ENCODE measurements around the gene TFF1.

TFF1 gene

DNA sequence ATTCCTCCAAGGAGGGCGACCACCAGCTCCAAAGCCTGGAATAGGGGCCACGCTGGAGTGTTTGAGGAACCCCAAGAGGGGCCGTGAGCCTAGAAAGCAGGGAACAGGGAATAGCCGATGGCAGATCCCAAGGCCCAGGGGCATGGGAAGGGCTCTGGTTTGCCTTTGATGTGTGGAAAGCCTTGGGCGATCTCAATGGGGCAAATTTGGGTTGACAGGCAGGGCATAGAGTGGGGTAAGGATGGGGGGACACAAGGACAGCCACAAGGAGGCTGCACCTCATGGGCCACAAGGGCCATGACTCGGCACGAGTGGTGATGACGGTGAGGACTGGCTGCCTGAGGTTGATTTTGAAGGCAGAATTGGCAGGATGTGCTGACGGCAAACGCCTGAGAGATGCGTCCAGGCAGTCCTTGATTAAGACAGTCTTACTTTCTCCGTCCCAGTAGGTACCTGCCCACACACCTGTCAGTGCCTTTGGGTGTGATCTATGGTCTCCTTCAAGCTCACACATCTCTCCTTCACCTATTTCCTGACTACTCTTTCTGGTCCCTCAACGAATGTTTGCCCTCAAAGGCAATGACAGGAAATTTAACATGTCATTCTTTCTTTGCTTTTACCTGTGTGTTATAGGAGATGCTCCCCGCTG lies 31.5 kb upstream of the TFF1 start:
- DNase-seq = peak; percentile 60

DNA sequence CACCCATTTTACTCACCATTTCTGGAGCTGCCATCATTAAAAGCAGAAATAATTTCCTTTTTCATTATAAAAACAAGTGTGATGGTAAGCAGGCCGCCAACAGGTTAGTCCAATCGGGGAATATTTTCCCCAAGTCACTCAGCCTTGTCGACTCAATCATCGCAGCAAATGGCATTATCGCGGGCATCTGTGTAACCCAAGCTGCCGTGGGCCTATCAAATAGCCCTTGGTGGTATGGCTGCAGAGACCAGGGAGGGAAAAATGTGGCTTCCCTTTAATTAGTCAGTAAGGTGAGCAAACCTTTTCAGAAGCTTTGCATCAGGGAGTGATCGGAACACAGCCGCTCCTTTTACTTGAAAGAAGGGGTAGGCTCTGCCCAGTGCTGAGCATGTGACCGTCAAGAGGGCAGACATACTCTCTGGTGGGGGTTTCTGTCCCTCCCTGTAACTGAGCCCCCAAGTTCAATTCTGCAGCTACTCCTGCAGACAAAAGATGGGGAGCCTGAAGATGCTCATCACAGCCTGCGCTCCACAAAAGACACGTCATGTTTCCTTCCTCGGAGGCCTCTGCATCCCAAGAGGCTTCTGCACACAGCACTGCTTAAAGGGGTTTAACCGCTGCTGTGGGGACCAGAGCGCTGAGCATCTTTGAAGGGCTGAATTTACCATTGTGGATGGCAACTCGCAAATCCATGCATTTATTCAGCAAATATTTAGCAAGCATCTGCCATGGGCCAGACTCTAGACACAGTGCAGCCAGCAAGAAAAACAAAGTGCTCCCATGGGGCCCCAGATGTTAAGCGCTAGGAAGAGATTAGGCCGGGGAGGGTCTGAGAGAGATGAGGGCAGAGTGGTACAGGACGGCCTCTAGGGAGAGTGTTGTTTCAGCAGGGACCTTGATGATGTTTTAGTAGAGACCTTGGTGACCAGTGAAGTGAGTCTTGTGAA lies 30.7 kb upstream of the TFF1 start:
- peak; percentile 28 for DNase-seq

DNA sequence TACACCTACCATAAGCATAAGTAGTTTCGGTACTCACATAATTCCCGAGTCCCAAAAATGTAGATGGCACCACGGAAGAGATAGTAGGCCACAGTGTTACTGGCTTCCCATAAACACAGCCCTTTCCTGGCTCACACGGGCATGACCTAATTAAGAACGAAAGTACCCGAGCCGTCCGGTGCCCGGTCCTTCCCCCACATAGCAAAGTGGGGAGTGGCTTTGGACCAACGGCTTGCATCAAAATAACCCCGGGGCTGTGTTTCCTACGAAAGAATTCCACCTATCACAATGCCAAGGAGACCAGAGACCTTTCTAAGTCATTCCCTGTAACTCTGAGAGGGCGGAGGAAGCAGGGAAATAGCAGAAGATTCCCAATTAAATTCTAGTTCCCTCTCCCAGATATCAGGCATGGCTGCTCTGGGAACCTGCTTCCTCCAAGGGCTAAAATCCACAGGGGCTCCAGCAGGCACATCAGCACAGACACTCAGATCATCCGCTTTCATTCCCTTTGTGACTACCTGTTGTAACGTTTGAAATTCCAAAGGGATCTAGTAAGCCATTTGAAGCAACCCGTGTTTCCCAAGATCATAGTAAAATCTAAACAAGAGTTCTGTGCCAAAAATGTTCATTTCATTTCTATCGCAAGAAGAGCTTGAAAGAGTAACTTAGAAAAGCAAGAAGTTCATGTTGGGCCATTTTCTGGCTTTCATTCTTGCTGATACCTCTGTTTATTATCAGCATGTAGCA lies 29.7 kb upstream of the TFF1 start, which contains the start of gene TMPRSS3:
TMPRSS3 (minus strand) TSS at position 148 of the 747 bp plus-strand sequence. CDS start 635 bp downstream, outside the sequence.
- DNase-seq = peak; percentile 51

DNA sequence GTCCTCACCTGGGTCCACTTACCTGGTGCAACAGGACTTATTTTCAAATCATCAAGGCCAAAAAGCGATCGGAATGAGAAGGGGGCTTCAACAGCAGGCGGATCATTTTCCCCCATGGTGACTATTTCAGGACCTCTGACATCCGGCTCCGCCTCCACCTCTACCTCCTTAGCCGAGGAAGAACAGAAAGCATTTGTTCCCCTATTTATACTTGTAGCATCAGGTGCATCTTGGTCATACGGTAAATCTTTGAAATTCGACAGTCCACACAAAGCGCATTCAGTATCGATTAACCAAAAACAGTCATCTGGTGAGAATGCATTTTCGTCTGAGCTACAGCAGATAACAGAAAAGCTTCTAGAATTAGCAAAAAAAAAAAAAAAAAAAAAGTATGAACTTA lies 29.0 kb upstream of the TFF1 start:
- DNase-seq = peak; percentile 24

DNA sequence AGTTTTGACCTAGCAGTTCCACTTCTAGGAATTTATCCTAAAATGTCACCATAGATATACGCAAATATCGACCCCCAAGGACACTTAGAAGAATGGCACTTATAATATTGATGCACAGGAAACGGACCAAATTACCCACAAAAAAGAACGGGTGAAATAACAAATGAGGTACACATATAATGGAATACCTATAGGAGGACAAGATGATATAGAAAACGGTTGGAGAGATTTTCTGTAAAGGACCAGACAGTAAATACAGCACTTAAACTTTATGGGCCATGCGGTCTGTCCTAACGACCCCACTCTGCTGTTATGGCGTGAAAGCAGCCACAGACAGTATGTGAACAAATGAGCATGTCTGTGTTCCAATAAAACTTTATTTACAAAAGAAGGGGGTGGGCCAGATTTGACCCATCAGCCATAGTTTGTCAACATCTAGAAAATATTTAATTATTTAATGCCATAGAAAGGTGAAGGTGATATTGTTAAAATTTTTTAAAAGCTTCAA lies 27.2 kb upstream of the TFF1 start:
- DNase-seq = no peak

DNA sequence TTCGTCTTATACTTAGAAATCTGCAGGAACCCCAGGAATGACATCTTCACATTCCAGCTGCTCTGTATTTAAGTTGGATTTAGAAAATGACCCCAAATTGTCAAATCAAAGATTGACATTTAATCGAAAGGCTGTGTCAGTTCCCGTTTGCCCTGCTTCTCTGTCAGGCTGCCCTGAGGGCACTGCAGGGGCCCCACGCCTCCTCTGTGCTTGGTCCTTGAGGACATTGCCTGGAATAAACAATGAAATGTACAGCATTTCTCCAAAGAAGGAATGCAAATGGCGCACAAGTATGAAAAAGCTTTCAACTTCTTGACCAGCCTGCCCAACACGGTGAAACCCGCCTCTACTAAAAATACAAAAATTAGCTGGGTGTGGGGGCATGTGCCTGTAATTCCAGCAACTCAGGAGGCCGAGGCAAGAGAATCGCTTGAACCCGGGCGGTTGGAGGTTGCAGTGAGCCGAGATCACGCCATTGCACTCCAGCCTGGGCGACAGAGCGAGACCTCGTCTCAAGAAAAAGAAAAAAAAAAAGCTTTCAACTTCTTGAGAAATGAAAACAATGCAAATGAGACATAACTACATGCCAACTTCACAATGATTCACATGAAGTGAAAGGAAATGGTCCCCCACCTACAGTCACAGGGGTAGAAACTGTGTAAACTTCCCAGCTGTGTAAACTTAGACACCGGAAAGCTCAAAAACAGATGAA lies 26.6 kb upstream of the TFF1 start:
- DNase-seq = no peak

DNA sequence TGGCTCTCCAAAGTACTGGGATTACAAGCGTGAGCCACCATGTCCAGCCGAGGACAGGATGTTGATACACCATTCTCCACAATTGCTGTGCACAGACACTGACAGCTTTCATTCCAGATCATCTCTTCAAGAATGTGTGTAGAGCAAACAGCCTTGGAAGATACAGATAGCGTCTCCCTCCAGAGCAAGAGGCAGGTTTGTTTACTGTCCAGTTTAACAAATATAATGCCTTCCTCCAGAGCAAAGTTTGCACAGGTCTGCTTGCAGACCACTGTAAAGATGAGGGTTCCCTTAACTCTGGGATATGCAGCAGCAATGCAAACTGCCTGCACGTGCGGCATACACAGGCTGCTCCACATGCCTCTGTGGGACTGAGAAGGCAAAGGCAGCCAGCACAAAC lies 25.0 kb upstream of the TFF1 start:
- DNase-seq = no peak

DNA sequence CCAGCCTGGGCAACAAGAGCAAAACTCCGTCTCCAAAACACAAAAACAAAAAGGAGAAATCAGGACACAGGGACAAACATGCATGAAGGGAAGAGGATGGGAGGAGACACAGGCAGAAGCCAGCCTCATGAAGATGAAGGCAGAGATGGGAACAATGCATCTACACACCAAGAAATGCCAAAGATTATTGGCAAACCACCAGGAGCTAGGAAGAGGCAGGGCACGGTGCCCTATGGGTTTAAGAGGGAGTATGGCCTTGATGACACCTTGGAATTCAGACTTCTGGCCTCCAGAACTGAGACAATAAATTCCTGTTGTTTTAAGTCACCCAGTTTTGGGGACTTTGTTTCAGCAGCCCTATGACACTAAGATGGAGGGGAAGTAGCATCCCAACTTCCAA lies 24.4 kb upstream of the TFF1 start:
- DNase-seq = no peak

DNA sequence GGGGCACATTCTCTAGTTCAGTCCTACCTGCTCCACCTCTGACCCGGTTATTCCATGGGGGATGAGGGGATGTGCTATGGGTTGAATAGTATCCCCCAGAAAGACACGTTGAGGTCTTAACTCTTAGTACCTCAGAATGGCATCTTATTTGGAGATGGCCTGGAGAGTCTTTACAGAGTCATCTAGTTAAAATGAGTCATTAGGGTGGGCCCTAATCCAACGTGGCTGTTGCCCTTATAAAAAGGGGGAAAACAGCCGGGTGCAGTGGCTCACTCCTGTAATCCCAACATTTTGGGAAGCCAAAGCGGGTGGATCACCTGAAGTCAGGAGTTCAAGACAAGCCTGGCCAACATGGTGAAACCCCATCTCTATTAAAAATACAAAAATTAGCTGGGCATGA lies 23.9 kb upstream of the TFF1 start:
- DNase-seq = no peak

DNA sequence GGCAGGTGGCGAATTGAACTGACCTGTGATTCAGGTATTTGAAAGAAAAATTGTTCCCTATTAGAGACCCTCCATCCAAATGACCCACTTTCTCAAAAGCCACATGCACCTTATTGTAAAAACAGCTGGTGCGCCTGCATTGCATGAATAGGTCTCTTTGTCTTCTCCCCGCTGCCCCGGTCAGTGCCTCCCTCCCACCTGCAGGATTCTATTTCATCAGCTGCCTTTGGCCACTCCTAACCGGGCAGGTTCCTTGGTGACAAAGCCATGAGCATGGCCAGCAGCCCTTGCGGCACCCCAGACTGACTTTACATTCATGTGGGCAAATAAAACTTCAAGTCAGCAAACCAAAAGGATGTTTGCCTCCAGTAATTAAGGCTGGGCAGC lies 23.1 kb upstream of the TFF1 start:
- no peak for DNase-seq

DNA sequence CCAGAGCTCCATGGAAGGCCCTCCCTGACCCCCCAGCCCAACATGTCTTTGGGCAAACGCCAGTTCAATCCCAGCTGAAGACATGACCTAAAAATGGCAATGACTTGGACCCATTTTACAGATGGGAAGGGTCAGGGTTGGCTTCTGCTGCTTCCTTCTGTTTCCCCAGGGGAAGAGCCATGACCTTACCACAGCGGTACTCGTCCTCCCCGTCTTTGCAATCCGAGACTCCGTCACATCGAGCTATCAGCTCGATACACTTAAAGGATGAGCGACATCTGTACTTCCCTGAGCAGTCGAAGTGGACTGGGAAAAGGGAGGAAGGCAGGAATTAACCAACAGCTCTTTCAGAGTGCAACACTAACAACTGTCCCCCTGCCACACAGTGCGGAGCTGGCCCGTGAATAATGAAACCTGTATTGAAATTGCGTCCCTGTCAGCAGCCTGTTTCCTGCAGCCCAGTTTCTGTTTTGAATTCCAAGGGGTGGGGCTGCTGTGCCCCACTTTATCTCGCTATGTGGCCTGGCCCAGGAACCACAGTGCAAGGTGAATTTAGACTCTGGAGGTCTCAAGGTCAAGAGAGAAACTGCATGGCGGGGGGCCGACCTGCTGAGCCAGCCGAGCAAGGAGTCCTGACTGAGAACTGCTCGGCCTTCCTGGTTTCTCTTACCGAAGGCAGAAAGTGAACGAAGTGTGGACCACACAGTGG lies 22.6 kb upstream of the TFF1 start:
- DNase-seq = no peak

DNA sequence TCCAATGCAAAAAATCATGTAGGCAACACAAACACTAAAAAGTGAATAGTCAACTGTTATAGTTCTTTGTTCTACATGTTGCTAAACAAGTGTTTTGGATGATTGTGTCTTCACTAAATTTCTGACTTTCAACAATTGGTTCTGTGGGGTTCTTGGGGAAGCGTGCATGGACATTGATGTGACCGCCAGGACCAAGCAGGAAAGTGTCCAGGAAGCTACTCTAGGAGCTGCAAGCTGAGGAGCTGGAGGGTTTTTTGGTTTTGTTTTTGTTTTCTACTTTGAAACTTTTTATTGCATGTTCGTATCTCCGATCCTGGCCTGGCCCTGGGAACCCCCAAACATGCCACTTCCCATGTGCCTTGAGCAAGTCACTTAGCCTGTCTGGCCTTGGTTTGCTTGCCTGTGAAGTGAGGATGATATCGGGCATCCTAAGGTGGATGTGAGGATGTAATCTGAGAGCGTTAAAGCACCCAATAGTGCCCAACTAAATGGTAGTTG lies 21.6 kb upstream of the TFF1 start:
- no peak for DNase-seq

DNA sequence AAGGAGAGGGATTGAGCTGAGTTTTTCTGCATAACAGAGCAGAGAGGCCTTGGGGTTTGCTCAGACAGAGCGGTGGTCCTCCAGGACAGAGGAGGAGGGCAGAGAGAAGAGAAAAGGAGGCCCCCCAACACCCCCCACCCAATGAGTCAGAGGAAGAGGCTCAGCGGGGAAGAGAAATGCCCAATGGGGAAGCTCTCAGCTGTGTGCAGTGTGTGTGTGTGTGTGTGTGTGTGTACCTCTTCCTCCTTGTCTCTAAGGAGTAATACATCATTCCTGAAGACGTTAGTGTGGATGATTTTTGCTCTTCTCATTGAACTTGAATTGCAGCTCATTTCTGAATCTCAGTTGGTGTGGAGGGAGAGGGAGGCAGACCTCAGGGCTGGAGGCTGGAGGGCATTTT lies 20.8 kb upstream of the TFF1 start:
- no peak for DNase-seq

DNA sequence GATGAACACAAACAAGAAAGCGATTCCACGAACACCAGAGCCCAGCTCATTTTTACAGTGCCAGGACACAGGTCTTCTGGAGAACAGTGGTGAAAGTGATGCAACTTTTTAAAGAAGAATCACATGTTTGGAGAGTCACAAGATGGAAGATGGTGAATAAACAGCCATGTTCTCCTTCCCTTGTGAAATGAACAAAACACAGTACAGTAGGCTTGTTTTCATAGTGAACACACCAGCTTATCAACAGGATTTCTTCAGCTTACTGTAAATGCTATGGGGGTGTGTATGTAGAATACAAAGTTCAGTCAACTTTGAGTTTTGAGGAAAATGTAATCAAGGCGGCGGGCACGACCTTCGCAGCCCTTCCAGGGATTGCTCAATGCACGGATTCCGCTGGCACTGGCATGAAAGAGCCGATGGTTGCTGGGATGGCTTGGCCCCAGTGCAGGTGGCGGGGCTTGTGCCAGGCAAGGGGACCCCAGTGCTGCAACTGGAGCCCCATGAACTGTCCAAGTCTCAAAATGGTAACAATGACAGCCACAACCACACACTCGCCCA lies 19.8 kb upstream of the TFF1 start:
- no peak for DNase-seq

DNA sequence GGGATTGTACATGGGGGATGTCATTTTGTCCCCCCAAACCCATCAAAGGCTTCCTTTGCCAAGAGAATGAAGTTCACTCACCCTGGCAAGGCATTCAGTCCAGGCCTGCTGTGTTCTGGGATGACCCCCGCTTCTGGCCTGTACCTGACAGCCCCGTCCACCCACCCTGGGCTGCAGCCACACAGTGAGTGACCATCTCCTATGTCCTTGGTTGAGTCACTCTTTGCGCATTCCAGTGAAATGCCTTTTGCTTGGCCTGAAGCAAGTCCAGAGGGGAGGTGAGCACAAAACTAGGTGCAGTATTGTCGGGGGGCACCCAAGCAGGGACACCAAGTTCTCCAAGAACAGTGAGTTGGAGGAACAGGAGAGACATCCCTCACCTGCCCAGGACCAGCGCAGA lies 19.3 kb upstream of the TFF1 start:
- no peak for DNase-seq

DNA sequence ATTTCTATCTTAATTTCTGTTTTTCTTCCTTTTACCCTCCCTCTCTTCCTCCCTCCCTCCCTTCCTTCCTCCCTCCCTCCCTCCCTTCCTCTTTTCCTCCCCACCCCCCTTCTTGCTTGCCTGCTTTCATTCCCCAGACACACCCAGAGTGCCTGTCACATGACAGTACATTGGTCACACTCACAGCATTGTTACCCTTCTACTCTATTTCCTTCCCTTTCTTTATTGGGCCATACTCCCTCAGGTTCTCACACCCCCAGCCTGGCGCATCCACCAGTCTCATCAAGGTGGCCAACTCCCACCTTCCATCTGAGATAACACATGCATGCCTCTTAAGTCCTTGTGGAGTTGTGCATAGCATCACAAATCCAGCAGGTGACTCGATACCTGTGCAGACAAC lies 18.7 kb upstream of the TFF1 start:
- no peak for DNase-seq

DNA sequence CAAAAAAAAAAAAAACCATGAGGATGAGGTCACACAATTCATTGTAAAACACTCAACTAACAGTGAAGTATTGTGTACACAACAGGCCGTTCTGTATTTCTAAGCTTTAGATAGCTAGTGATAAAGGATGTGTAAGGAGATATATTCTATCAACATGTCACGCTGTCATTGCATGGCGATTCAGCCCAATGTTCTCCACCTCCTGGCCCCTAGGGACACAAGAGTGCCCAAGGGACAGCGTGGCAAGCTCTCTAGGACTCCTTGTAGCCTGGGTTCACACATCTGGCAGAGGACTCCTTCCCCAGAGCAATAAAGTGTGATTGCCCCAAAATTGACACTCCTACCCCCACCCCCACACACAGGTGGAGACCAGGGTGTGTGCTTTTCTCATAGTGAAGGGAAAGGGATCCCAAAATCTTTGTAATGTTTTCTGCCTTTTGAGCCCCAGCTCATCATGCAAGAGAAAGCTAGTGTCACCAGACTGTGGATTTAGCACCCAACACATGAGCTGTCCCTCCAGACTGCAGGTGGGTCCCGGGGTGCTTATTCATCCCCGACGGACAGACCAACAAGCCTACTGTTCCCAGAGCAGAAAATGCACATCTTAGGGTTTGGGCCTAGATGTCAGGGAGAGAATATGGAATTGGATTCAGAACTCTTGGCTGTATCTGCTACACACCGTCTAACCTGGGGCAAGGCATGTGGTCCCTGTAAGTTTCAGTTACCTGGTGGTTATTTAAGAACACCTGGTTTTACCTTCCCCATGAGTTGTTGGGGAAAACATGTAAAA lies 18.0 kb upstream of the TFF1 start:
- DNase-seq = no peak

DNA sequence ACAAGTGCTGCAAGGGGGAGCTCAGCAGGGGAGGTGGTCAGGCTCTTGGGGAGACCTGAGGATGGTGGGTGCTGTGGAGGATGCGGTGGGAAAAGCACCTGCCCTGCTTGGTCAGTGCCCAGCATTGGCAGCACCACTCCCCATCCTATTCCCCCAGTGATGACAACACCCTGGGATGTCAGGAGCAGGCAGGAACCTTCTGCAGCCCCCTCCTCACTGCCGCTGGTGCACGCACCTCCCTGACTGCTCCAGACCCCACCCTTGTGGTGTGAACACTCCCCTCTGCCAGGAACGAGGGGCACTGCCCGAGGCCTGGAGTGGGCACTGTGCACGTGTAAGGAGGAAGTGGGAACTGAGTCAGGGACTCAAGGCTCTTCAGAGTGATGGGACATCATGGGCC lies 17.0 kb upstream of the TFF1 start:
- no peak for DNase-seq

DNA sequence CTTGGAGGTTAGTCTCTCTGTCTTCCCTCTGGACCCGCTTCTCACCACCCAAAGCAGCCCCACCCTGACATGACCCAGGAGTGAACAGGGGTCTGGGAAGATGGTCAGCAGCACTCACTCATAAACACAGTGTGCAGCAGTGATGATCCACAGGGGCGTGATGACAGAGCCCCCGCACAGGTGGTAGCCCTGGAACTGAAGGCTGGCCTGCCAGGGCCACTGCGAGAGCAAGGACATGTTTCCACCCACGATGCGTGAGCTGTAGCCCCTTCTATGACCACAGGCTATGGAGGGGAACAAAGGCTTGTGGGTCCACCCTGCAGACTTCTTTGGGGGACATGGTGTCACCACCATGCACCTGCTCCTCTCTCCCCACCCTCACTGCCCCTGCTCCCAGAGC lies 16.6 kb upstream of the TFF1 start:
- DNase-seq = no peak

DNA sequence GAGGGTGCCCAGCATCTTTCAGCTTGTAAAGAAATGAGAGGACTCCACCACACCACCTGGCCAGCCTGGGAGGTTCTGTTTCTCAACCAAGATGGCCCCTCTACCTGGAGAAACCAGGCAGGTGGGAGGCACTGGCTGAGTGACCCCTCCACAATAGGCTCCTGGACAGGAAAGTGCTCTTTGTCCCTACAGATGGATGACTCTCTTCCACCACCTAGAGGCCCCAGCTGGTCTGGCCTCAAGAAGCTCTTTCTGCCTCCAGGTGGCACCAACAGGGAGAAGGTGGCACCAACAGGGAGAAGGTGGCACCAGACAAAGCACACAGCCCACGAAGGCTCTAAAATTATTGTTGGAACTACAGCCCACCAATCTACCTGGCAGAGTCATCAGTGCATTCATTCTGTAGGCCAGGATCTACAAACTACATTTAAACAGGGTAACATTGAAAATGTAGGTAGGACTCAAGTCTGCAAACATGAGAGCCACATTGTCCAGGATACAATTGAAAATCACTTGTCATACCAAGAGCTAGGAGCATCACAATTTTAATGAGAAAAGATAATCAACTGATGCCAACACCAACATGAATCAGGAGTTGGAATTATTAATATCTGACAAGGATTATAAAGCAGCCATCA lies 15.1 kb upstream of the TFF1 start:
- peak; percentile 72 for DNase-seq

Measured in activated effector memory CD4-positive, alpha-beta T cell treated with anti-CD3 and anti-CD28 coated beads, Interleukin-2, amount 50 U/mL, for 16 hours (primary cell).